HG03108 (cell line): ENCODE results near the gene TAF1A.

ENCODE experiments used
- ATAC-seq: cut with Tn5 transposase; IDR thresholded peaks from one replicate; pipeline ENCODE4 v1.9.1; 2021; ENCODE audit warnings: moderate library complexity; ENCODE audit not compliant: unreplicated experiment

Gene TAF1A

GRCh38 chr1:222539951-222540597, 49.7 kb downstream of the TAF1A start:
- ATAC-seq: no peak

- ATAC-seq: no peak
Measured at GRCh38 chr1:222535455-222535854, 54.3 kb downstream of the TAF1A start.

GRCh38 chr1:222530852-222531251, 58.9 kb downstream of the TAF1A start:
- ATAC-seq: no peak

- ATAC-seq: no peak
Measured at GRCh38 chr1:222529916-222530315, 59.8 kb downstream of the TAF1A start.

- no peak for ATAC-seq
Measured at GRCh38 chr1:222529181-222529580, 60.6 kb downstream of the TAF1A start.

- ATAC-seq: no peak
Measured at GRCh38 chr1:222525951-222526350, 63.8 kb downstream of the TAF1A start.

- no peak for ATAC-seq
Measured at GRCh38 chr1:222523852-222524251, 65.9 kb downstream of the TAF1A start.

GRCh38 chr1:222522105-222522915, 67.4 kb downstream of the TAF1A start:
- ATAC-seq: no peak

GRCh38 chr1:222521299-222522104, 68.2 kb downstream of the TAF1A start:
- ATAC-seq: no peak
